CD4-positive, alpha-beta T cell treated with Interleukin-4 for 1 hour (primary cell): ENCODE measurements around the gene ST8SIA4.

Experiments used
- DNase-seq, 2 donors: peaks; one replicate each; pipeline ENCODE4 v3.0.0-alpha.2; 2020 to 2022

The ST8SIA4 gene, protein sequence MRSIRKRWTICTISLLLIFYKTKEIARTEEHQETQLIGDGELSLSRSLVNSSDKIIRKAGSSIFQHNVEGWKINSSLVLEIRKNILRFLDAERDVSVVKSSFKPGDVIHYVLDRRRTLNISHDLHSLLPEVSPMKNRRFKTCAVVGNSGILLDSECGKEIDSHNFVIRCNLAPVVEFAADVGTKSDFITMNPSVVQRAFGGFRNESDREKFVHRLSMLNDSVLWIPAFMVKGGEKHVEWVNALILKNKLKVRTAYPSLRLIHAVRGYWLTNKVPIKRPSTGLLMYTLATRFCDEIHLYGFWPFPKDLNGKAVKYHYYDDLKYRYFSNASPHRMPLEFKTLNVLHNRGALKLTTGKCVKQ

DNA sequence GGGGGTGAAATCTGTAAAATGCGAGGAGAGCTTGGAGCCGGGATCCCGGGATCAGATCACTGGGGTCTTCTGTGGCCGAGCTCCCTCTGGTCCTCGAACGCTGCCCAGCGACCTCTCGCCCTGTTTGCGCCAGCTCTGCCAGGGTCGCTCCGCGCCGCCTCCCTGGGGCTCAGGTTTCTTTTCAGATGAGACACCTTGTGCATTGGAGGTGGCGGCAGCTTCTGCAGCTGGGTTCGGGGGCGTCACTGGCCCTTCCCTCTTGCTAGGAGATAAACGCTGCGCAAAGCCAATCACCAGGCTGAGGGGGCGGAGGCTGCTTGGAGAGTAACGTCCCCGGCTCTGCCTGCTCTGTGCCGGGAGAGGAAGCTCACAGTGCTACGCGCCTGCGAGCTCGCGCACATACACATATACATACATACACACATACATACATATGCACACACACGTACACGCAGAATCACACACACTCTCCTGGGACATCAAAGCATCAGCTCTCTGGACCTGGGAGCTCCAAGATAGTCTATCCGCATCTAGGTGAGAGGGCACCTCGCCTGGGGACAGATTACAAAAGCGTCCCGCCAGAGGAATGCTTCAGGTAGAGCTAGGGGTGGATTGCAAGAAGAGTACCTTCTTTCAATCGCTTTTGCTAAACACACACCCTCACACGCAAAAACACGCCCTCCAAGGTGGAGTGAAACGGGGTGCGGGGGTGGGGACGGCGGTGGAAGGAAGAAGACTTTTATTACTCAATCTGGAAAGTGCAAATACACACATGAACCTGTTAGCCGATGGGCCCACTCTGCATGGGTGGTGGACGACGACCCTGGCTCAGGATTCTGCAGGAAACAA lies at the start of gene ST8SIA4:
Gene ST8SIA4 (minus strand): TSS at position 244 of the 849 bp plus-strand sequence. CDS start 327 bp downstream, outside the sequence.
- peak; percentile 93 to 95 for DNase-seq

DNA sequence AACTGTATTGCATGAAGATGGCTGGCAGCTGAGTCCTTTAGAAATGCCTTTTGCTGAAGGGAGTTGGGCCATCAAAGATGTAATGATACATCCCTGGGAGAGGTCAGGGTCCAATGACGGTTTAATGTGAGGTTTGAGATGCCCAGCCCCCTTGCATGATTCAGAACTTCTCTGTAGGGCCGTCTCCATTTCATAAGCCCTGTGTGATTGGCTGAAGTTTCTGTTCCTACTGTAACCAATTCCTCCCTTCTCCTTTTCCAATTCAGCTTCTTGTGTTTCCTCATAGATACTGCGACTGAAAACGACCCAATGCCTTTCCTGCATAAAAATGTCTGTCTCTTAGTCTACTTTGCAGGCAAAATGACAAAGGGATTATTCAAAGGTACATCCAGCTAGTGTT lies 47.9 kb upstream of the ST8SIA4 start:
- no peak for DNase-seq

DNA sequence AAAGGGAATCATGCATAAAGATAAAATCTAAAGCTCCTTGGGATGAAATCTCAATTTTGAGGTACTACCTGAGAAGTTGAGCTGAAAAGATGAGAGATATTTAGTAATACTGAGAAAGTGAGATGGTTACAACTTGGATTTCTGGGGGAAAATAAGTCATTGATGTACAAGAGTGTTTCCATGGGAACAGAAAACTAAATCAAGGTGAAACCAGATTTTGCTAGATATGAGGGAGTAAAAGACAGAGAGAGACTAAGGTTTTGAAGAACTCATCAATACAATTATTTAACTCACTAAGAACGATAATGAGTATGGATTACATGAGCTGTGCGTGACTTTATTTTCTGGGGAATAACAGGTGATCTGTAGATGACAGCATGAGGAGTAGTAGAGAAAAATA lies 10.2 kb upstream of the ST8SIA4 start:
- no peak for DNase-seq

DNA sequence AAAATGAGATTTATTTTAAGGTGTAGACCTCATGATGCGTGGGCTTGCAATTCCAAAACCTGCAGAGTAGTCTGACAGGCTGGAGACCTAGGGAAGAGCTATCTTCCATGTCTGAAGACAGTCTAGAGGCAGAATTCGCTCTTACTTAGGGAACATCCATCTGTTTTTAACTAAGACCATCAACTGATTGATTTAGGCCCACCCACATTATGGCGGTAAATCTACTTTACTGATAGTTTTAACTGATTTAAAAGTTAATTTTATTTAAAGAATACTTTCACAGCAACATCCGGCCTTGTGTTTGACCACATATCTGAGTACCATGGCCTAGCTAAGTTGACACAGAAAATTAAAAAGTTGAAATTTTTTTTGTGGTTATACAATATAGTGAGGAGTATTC lies 6.0 kb upstream of the ST8SIA4 start:
- no peak for DNase-seq

DNA sequence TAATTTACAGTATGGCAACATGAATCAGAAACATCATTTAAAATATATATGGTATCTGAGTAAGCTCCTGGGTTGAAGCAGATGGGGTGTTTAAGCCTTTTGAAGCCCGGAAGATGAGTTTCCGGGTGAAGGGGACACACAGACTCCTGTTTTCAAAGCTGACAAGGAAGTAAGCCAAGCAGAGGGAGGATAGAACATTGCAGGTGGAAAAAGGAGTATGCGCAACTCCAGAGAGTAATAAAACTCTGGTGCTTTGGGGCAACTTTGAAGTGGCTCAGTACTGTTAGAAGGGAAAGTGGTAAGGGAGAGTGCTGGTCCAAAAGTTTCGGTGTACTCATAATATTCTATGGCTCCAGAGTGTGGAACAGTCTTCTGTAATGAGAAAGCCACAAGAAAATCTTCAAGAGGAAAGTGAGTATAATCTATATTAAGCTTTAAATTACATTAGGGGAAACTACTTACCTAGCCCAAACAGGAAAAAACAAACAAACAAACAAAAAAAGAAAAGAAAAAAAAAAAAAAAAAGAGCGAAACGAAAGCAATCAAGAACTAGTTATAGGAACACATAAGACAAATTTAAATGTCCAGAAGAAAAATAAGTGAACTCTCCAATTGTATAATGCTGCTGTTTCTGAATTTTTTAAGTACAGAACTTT lies 2.3 kb upstream of the ST8SIA4 start:
- DNase-seq: peak in 1 of 2 donors; percentile 48

DNA sequence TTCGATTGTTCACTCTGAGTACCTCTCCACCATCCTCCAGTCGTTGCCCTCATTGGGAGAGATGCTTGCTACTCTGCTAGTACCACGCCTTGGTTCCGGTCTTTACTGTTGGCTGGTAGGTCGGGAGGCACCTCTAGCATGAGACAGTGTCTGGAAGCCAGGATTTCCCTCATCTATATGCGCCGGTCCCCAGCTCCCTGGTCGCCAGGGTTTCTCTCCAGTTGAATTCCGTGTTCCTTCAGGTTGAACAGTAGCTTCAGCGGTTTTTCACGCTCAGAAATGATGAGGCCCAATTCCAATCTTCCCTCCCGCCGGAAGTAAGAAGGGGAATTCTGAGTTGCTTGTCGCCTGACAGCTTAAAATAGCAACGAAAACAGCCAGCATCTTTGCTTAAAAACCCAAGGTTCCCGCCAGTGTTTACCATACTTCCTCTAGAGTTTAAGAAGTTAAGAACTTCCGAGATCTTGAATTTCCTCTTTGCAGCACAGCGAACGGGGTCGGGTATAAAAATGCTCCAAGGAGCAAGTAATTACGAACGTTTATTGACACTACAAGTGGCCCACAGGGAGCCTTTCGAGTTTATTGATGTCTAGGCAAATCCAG lies 1.3 kb upstream of the ST8SIA4 start:
- DNase-seq: peak; percentile 54 to 66

DNA sequence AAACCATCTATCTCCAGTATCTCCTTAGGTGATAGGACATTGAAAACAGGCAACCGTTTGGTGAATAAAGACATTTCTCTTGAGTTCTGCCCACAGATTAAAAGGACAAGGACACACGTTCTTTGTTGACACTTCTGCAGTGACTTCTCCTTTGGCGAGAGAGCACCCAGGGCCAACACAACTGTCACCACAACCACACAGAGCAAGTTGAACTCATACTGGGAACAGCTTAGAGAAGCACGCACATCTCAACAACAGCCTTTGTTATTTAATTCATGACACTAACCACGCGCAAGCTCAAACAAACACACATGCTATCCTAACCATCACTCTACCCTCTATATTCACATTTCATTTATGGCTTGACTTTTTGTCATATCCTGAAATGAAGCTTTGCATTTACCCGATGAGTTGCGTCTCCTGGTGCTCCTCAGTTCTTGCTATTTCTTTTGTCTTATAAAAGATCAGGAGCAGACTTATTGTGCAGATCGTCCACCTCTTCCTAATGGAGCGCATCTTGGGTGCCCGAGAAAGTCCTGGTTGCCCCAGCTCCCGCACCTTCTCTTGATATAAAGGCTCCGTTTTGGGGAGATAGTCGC lies 543 bp downstream of the ST8SIA4 start:
- peak; percentile 52 to 63 for DNase-seq

DNA sequence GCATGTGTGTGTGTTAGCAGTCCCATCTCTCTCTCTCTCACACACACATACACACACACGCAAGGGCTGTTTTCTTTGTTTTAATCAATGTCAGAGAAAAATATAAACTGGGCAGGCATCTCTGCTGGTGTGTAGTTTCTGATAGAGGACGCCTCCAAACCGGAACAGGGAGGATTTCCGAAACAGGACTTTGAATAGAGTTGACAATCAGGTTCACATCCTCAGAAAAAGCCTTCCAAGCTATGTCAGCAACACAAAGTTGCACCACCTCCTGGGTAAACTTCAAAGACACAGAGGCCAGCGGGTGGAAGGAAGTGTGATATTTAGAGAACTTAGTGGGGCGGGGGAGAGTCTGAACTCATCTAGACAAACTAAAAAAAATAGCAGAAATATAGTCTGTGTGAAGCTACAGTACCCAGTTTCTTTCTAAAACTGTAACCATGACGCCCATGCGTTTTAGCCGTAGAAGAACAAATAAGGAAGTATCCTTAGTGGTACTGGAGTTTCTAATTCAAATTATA lies 1.2 kb downstream of the ST8SIA4 start:
- peak; percentile 85 to 89 for DNase-seq

DNA sequence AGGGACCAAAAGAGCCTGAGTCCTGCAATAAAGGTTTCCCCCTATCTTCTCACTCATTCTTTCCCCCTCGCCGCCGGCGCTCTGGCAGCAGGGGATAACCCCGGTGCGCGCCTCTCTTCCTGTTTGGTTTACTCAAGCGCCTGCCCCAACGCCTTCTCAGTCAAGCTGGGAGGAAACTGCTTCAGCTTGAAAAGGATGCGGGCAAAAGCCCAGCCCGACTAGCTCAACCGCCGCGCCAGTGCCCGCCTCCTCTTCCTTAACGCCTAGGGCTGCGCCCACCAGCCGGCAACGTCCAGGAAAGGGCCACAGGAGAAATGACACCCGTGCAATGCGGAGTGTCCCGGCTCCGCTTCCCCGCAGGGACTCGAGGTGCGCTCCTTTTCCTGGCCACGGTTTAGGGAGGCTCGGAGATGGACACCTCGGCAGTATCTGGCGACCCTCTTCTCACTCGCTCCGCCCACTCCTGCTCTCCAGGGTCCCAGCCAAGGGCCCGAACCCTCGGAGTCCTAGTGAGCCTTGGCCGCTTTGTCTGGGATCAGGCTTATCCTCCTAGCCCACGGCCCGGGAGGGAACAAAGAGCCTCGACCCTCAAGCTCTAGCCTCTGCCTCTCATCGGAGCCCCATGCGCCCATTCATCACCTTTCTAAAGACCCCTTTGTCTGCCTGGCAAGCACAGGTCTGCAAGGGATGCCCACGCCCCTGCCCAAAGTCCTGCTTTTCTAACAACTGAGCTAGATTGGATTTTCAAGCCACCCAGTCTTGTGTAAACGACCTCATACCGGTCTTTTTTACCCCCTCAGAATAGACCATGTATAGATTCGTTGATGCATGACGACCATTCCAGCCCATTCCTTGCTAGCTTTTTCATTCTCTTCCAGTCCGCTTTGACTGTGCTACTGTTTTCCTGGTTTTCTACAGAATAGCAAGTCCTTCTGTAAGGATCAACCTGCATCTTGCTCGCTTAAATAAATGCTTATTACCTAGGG lies 2.0 kb downstream of the ST8SIA4 start:
- peak; percentile 93 to 94 for DNase-seq

DNA sequence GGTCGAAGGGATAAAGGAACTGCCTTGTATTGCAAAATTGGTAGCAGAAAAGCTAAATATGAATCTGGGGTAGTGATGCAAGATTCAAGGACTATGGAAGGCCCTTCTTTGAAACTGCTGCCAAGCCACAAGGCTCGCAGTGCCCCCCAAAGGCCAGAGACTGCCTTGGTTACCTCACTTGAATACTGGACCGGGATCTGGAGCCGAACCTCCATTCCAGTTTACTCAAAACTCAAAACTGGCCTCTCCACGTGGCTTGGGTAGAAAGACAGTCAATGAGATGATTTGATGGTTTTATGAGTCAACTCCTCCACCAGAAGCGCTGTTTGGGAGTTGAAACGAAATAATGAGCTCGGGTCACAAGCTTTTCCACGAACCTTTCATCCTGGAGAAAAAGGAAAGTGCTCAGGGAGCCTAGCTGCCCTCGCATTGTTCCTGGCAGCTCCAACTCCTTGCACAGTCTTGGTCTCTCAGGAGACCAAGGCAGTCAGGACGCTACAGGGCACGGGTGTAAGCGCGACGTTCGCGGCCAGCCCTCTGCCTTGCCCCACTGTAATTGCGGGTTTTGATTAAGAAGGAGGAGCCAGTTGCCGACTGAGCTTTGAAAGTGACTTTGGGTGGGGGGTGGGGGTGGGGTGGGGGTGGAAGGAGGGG lies 2.8 kb downstream of the ST8SIA4 start:
- DNase-seq: peak; percentile 68 to 74

DNA sequence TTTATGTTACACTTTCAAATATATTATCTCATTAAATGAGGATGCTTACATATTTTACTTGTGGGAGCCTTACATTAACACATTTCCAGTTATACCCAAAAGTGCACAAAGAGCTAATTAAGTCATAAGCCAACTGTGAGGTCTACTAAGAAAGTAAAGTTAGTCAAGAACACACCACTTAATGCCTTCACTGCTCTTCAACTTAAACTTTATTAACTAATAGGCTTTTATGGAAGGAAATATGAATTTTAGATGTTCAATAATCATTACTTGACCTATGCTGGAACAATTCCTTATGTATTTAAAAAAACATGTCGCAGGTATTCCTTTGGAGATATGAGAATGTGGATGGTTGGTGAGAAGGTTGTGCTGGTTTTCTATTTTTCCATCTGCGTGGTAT lies 3.4 kb downstream of the ST8SIA4 start:
- no peak for DNase-seq

DNA sequence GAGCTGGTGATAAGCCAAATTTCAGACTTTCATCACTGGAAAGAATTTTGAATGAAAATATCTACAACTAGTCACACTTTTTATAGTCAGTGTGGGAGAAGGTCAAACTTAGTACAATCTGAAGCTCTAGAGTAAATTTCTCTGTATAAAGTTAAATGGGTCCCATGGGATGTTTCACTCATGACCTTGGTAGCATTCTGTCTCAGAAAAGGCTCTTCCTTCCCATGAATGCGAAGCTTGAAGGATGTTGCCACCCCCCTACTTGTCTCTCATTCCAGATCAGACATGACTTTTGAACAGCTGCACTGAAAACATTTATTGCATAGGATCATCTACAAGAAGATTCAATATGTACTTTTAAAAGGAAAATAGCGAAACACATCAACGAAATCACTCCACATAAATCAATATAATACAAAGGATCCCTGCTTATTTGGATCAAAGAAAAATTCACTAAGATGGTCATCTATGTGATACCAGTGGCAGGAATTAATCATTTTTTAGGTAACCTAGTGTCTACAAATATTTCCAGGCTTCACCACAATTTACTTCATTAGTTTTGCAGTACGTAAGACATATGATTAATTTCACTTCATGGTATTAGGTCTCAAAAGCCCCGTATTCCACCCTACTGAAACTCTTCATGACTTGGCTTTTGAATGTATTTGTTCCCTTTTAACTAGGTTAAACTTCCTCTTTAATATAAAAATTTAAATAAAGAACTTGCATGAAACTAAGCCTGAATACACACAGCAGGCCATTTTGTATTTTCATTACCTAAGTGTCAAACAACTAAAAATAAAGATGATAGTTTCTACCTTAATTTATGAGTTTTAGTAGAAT lies 4.4 kb downstream of the ST8SIA4 start:
- DNase-seq: peak in 1 of 2 donors; percentile 32

DNA sequence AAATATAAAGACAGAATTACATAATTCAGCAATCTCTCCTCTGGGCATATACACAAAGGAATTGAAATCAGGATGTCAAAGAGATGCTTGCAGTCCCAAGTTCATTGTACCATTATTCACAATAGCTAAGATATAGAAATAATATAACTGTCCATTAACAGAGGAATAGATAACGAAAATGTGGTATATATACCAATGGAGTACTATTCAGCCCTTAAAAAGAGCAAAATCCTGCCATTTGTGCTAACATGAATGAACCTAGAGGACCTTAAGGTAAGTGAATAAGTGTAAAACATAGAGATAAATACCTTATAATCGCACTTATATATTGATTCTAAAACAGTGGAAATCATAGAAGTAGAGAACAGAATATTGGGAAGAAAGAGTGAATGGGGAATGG lies 7.0 kb downstream of the ST8SIA4 start:
- DNase-seq: no peak

DNA sequence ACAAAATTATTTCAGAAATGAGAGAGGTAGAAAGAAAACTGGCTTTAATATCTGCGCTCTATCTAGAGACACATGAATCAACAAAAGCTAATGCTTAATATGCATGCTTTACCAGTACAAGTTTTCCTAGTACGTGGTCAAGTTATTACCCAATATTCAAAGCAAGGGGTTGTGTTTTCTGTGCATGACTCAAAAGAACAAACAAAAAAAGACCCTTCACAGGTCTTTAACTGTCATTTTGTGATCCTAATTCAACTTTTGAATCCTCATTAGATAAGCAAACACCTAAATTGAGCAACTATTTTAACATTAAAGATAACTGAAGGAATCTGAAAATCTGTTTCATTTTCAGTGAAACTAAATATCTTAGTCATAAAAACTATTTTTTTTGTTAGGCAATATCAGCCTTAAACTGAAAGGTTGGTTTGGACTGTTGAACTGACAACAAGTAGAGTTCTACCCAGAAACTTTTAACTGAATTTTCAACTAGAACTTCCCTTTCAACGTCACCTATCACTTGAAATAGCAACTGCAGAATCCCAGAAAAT lies 12.5 kb downstream of the ST8SIA4 start:
- peak in 1 of 2 donors; percentile 45 for DNase-seq

DNA sequence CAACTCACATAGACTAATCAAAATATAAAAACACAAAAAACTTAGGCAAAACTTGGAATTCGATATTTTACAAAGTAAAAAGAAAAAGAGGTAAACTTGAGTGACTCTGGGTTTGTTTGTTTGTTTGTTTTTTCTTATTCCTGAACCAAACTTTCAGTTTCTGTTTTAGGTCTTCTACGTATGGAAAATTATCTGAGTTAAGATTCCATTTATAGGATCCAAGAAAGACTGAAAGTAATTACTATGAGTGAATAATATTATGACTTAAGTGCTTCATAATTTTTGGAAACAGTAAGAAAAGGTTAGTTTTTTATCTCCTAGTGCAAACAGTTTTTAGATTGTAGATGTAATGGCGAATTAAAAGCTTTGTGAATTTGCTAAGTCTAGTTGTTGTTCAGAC lies 13.2 kb downstream of the ST8SIA4 start:
- peak in 1 of 2 donors; percentile 45 for DNase-seq

DNA sequence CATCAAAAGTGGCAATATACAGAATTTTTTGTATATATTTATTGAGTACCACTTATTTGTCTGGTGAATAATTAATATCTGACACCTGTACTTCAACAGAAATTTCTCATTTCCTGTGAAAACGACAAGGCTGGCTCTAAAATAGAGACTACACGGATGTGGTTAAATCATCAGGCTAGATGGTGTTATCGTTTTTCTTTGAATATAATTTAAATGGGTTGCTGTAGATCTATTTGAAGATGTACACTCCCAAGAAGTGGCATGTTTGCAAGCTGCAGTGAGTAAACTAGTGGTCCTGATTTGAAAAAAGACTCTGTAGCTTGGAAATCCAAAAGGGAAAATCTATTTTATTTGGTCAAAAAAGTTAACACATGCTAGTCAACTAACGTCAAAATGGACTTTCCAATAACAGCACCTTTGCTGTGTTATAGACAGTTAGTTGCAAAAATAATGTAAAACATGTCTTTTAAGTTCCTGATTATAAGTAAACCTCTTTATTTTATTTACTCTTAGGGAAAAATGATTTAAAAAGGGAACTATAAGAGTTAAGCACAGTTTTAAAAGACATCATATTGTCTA lies 13.8 kb downstream of the ST8SIA4 start:
- peak; percentile 20 to 86 for DNase-seq

DNA sequence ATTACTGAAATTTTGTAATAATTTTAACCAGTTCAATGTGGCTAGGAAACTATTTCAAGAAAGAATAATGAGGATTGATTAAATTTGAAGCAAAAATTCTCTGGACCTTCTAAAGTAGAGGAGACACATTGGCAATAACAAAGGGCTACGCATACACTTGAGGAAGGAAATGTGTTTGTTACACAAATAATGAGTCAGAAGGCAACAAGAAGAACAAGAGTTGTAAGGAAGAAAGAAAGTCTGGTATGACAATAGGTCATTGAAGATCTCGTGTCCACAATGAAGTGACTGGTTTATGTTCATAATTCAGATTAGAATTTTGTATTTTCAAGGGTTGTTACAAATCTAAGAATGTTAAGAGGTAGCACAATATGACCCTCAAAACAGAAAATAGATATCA lies 25.8 kb downstream of the ST8SIA4 start:
- DNase-seq: no peak

DNA sequence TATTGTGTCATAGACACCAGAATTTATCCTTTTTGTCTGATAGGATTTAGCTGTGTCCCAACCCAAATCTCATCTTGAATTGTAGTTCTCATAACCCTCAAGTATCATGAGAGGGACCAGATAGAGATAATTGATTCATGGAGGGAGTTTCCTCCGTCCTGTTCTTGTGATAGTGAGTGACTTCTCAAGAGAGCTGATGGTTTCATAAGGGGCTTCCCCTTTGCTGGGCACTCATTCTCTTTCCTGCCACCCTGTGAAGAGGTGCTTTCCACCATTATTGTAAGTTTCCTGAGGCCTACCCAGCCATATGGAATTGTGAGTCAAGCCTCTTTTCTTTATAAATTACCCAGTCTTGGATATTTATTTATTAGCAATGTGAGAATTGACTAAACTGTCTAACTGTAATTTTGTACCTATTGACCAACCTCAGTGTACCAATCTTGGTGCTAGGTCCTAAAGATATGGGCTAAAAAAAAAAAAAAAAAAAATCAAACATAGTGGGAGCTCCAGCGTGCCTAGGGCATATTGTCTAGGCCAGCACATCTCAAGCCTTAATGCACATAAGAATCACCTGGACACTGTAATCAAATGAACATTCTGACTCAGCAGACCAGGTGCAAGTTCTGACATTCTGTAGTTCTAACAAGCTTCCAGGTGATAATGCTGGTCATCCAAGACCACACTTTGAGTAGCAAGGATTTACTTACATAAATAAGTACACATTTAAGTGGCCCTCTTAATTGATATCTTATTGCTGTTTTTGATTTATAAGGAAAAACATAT lies 30.5 kb downstream of the ST8SIA4 start:
- DNase-seq: peak; percentile 25 to 28
